Neural progenitor cell (in vitro differentiated cells): ENCODE results near the gene TPST2. TPM values are rescaled to one million over a fixed set of nuclear protein-coding genes. Genes with fewer than 3 reads are reported as not detected.

ENCODE experiments used
- DNase-seq: peaks from one replicate; pipeline ENCODE4 v3.0.0-alpha.2; 2016; ENCODE audit warnings: low spot score
- H2AFZ ChIP-seq: fragments of 200-600 bp; sonication (generic); replicated peaks from 2 replicates; pipeline ENCODE4 v1.6.1; 2016; ENCODE audit warnings: antibody characterized with exemption
- H3F3A ChIP-seq: fragments of 200-600 bp; sonication (generic); 2 replicates; pipeline ENCODE4 v1.6.1; 2016; ENCODE audit warnings: antibody characterized with exemption, low read depth
- H3K27ac ChIP-seq: fragments of 200-600 bp; sonication (generic); 2 replicates; pipeline ENCODE4 v1.5.1; 2016; ENCODE audit warnings: mild to moderate bottlenecking
- H3K27me3 ChIP-seq: fragments of 200-600 bp; sonication (generic); 2 replicates; pipeline ENCODE4 v1.6.1; 2016; ENCODE audit warnings: mild to moderate bottlenecking, moderate library complexity
- H3K36me3 ChIP-seq: fragments of 200-600 bp; sonication (generic); 2 replicates; pipeline ENCODE4 v1.5.1; 2016
- H3K4me1 ChIP-seq: fragments of 200-600 bp; sonication (generic); 2 replicates; pipeline ENCODE4 v1.6.1; 2016; ENCODE audit warnings: mixed run types
- H3K4me2 ChIP-seq: fragments of 200-600 bp; sonication (generic); 2 replicates; pipeline ENCODE4 v1.6.1; 2016
- H3K4me3 ChIP-seq: fragments of 200-600 bp; sonication (generic); 2 replicates; pipeline ENCODE4 v1.5.1; 2016
- H3K79me2 ChIP-seq: fragments of 200-600 bp; sonication (generic); 2 replicates; pipeline ENCODE4 v1.6.1; 2016; ENCODE audit warnings: low read depth
- H3K9ac ChIP-seq: fragments of 200-600 bp; sonication (generic); 2 replicates; pipeline ENCODE4 v1.6.1; 2016
- H3K9me3 ChIP-seq: fragments of 200-600 bp; sonication (generic); 2 replicates; pipeline ENCODE4 v1.5.1; 2016; ENCODE audit warnings: low read depth
- H4K20me1 ChIP-seq: fragments of 200-600 bp; sonication (generic); 2 replicates; pipeline ENCODE4 v1.6.1; 2016; ENCODE audit warnings: low read depth
- H3K27ac Mint-ChIP-seq: 3 replicates; pipeline ENCODE4 v1.8.0; 2021; ENCODE audit warnings: mixed read lengths
- H3K27me3 Mint-ChIP-seq: 2 replicates; pipeline ENCODE4 v1.8.0; 2022; ENCODE audit warnings: low read depth, mild to moderate bottlenecking, inconsistent platforms, moderate library complexity, mixed read lengths; ENCODE audit not compliant: insufficient read depth
- H3K36me3 Mint-ChIP-seq: 3 replicates; pipeline ENCODE4 v1.8.0; 2021; ENCODE audit warnings: mixed read lengths
- H3K4me1 Mint-ChIP-seq: 3 replicates; pipeline ENCODE4 v1.8.0; 2021; ENCODE audit warnings: mixed read lengths
- H3K4me3 Mint-ChIP-seq: 3 replicates; pipeline ENCODE4 v1.8.0; 2021; ENCODE audit warnings: mild to moderate bottlenecking, moderate library complexity, mixed read lengths
- H3K9me3 Mint-ChIP-seq: 3 replicates; pipeline ENCODE4 v1.8.0; 2020; ENCODE audit warnings: mixed read lengths
- CTCF ChIP-seq: fragments of 200-600 bp; sonication (generic); IDR thresholded peaks from 2 replicates; pipeline ENCODE4 v1.5.1; 2017; ENCODE audit warnings: antibody characterized with exemption, mild to moderate bottlenecking
- EZH2 ChIP-seq: fragments of 200-600 bp; sonication (generic); IDR thresholded peaks from 2 replicates; pipeline ENCODE4 v1.6.1; 2017; ENCODE audit warnings: antibody characterized with exemption, mild to moderate bottlenecking, moderate library complexity
- EZH2phosphoT487 ChIP-seq: fragments of 200-600 bp; sonication (generic); IDR thresholded peaks from 2 replicates; pipeline ENCODE4 v1.6.1; 2017; ENCODE audit warnings: antibody characterized with exemption
- total RNA-seq: library from RNA; depleted of rRNA; stranded (reverse); fragments of >200 nt; gene quantifications from 2 replicates; pipeline ENCODE4 v1.2.3, GENCODE V29; 2015; ENCODE audit warnings: low replicate concordance

TPST2 gene
- total RNA-seq, 1 donor from 2014 or later, result 31.7 TPM

- H3K4me2 ChIP-seq, result no peak overlapping the region
- Mint-ChIP-seq H3K4me3 (no peak overlapping the region), H3K36me3 (no peaks in the 10 kb centered on the region), H3K27me3 (peaks cover 19% of the 10 kb centered on the region), H3K27ac (no peak overlapping the region), H3K4me1 (peaks cover 57% of the 10 kb centered on the region), H3K9me3 (no peaks in the 10 kb centered on the region)
- H3K36me3 ChIP-seq, result no peaks in the 10 kb centered on the region
- peaks cover 28% of the 10 kb centered on the region for H3F3A ChIP-seq
- no peaks in the 10 kb centered on the region for H3K79me2 ChIP-seq
- no peaks in the 10 kb centered on the region for H4K20me1 ChIP-seq
- TF ChIP-seq CTCF (no peak), EZH2 (no peak), EZH2phosphoT487 (no peak)
- no peak for DNase-seq
- H3K9me3 ChIP-seq, result no peaks in the 10 kb centered on the region
- H3K27me3 ChIP-seq, result peaks cover 28% of the 10 kb centered on the region
- peaks cover 51% of the 10 kb centered on the region for H3K4me1 ChIP-seq
- H3K27ac ChIP-seq, result no peak overlapping the region
- H2AFZ ChIP-seq, result no peak overlapping the region
- H3K4me3 ChIP-seq, result no peak overlapping the region
- no peak overlapping the region for H3K9ac ChIP-seq
Measured at GRCh38 chr22:26612652-26613051, 22.7 kb upstream of the TPST2 start.

DNA sequence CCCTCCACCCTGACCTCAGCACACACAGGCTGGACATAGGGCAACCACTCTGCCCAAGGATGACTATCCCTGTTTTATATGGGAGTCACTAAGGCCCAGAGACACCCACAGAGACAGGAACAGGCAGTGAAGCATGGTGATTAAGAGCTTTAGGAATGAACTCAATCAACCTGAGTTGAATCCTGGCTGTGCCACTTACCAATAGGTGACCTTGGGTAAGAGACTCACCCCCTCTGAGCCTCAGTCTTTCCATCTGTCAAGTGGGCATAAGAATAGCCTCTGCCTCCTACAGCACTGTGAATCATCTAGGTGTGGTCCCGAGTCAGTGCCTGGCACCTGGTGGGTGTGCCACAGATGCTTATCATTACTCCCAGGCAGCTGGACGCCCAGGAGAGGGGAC, 21.1 kb upstream of the TPST2 start:
- no peak for DNase-seq
- H3K9me3 Mint-ChIP-seq, result no peaks in the 10 kb centered on the region
- TF ChIP-seq CTCF (no peak), EZH2phosphoT487 (no peak), EZH2 (no peak)
- peaks cover 42% of the 10 kb centered on the region for H3K4me1 Mint-ChIP-seq
- Histone ChIP-seq H4K20me1 (no peaks in the 10 kb centered on the region), H2AFZ (no peak overlapping the region), H3K27me3 (peaks cover 28% of the 10 kb centered on the region), H3K27ac (no peak overlapping the region), H3K79me2 (no peaks in the 10 kb centered on the region), H3F3A (peaks cover 21% of the 10 kb centered on the region), H3K36me3 (no peaks in the 10 kb centered on the region), H3K9ac (no peak overlapping the region), H3K9me3 (no peaks in the 10 kb centered on the region), H3K4me2 (no peak overlapping the region), H3K4me3 (no peak overlapping the region), H3K4me1 (peaks cover 35% of the 10 kb centered on the region)
- no peaks in the 10 kb centered on the region for H3K36me3 Mint-ChIP-seq
- no peak overlapping the region for H3K4me3 Mint-ChIP-seq
- H3K27ac Mint-ChIP-seq, result no peak overlapping the region
- peaks cover 15% of the 10 kb centered on the region for H3K27me3 Mint-ChIP-seq

DNA sequence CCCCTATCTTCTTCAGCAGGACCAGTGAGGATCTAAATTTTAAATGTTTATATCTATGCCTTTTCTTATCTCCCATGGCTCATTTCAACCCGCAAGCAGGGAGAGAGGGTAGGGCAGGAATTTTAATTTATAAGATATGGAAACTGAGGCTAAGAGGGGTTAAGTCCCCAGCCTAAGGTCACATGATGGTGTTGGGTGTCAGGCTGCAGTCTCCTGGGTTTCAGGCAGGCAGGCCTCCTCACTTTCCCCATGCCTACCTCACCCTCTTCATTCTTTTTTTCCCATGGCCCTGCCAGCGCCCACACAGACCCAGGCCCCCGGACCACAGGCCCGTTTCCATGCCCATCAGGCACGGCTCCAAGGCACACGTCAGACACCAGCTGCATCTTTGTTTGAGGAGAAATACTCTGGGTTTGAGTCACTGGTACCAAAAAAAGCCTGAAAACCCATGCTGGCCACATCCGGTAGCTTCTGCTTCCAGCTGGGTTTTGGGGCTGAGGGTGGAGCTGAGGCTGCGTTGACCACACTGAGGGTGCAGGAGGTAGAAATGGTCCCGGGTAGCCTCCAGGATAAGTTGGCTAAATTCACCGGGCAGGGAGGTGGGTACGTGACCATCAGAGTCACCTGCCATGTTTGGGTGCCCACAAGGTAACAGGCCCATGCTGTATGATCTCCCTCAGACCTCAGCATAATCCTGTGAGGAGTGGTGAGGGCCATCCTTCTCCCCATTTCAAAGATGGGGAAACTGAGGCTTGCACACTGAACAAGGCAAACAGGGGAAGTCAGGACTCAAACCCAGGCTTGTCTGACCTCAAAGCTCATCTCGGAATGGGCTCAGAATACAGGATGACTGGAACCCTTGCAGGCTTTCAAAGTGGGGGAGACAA, 20.4 kb upstream of the TPST2 start:
- Histone ChIP-seq H3K36me3 (no peaks in the 10 kb centered on the region), H2AFZ (no peak overlapping the region), H3K4me3 (no peak overlapping the region), H3F3A (peaks cover 16% of the 10 kb centered on the region), H3K4me2 (no peak overlapping the region), H3K9ac (no peak overlapping the region), H3K4me1 (peaks cover 31% of the 10 kb centered on the region), H3K27ac (no peak overlapping the region), H4K20me1 (no peaks in the 10 kb centered on the region), H3K9me3 (no peaks in the 10 kb centered on the region), H3K27me3 (peaks cover 28% of the 10 kb centered on the region), H3K79me2 (no peaks in the 10 kb centered on the region)
- Mint-ChIP-seq H3K27me3 (peaks cover 15% of the 10 kb centered on the region), H3K36me3 (no peaks in the 10 kb centered on the region), H3K27ac (no peak overlapping the region), H3K4me3 (no peak overlapping the region), H3K4me1 (peaks cover 38% of the 10 kb centered on the region), H3K9me3 (no peaks in the 10 kb centered on the region)
- TF ChIP-seq EZH2, result no peak
- TF ChIP-seq CTCF, result no peak
- no peak for TF ChIP-seq EZH2phosphoT487
- no peak for DNase-seq
